ENCODE results near the gene VSTM2L. TPM values are rescaled to one million over a fixed set of nuclear protein-coding genes. Genes with fewer than 3 reads are reported as not detected.

Gene VSTM2L
- total RNA-seq, 1 donor from 2014 or later = 2.9 TPM

GRCh38 chr20:37890643-37891042 is 12.3 kb upstream of the VSTM2L start:
- Mint-ChIP-seq H3K4me1 (peaks cover 6% of the 10 kb centered on the region), H3K36me3 (no peaks in the 10 kb centered on the region), H3K4me3 (no peak overlapping the region), H3K27ac (no peak overlapping the region), H3K9me3 (no peaks in the 10 kb centered on the region), H3K27me3 (ENCODE audit: insufficient read depth, low read depth) (no peaks in the 10 kb centered on the region)
- no peak overlapping the region for H3K4me3 ChIP-seq
- no peaks in the 10 kb centered on the region for H3K4me1 ChIP-seq
- H3K27me3 ChIP-seq = no peaks in the 10 kb centered on the region
- H3K27ac ChIP-seq = no peak overlapping the region
- TF ChIP-seq, protein P1, sequence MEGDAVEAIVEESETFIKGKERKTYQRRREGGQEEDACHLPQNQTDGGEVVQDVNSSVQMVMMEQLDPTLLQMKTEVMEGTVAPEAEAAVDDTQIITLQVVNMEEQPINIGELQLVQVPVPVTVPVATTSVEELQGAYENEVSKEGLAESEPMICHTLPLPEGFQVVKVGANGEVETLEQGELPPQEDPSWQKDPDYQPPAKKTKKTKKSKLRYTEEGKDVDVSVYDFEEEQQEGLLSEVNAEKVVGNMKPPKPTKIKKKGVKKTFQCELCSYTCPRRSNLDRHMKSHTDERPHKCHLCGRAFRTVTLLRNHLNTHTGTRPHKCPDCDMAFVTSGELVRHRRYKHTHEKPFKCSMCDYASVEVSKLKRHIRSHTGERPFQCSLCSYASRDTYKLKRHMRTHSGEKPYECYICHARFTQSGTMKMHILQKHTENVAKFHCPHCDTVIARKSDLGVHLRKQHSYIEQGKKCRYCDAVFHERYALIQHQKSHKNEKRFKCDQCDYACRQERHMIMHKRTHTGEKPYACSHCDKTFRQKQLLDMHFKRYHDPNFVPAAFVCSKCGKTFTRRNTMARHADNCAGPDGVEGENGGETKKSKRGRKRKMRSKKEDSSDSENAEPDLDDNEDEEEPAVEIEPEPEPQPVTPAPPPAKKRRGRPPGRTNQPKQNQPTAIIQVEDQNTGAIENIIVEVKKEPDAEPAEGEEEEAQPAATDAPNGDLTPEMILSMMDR (IDR thresholded peaks at IDR 0.05) = no peak
- TF ChIP-seq EZH2phosphoT487 (IDR thresholded peaks at IDR 0.05) = no peak
- no peak for TF ChIP-seq EZH2 (IDR thresholded peaks at IDR 0.05)
- no peak overlapping the region for H3K9ac ChIP-seq
- peaks cover 5% of the 10 kb centered on the region for H3F3A ChIP-seq (ENCODE audit: low read depth)
- no peak overlapping the region for H3K4me2 ChIP-seq
- no peak for DNase-seq (ENCODE audit: low spot score)
- H3K79me2 ChIP-seq (ENCODE audit: low read depth) = no peaks in the 10 kb centered on the region
- no peaks in the 10 kb centered on the region for H3K9me3 ChIP-seq (ENCODE audit: low read depth)
- no peak overlapping the region for H2AFZ ChIP-seq (replicated peaks)
- H4K20me1 ChIP-seq (ENCODE audit: low read depth) = no peaks in the 10 kb centered on the region
- no peaks in the 10 kb centered on the region for H3K36me3 ChIP-seq

- no peak overlapping the region for H3K9ac ChIP-seq
- H3K36me3 ChIP-seq = no peaks in the 10 kb centered on the region
- H2AFZ ChIP-seq (replicated peaks) = no peak overlapping the region
- H4K20me1 ChIP-seq (ENCODE audit: low read depth) = no peaks in the 10 kb centered on the region
- no peak overlapping the region for H3K4me2 ChIP-seq
- H3K36me3 Mint-ChIP-seq = no peaks in the 10 kb centered on the region
- no peak overlapping the region for H3K27ac Mint-ChIP-seq
- H3K9me3 Mint-ChIP-seq = no peaks in the 10 kb centered on the region
- peaks cover 11% of the 10 kb centered on the region for H3K4me1 Mint-ChIP-seq
- DNase-seq (ENCODE audit: low spot score) = no peak
- H3K4me3 Mint-ChIP-seq = no peak overlapping the region
- H3K27me3 Mint-ChIP-seq (ENCODE audit: insufficient read depth, low read depth) = peaks cover under 1% of the 10 kb centered on the region
- no peaks in the 10 kb centered on the region for H3K27me3 ChIP-seq
- H3F3A ChIP-seq (ENCODE audit: low read depth) = peaks cover 5% of the 10 kb centered on the region
- no peak for TF ChIP-seq EZH2phosphoT487 (IDR thresholded peaks at IDR 0.05)
- no peak for TF ChIP-seq EZH2 (IDR thresholded peaks at IDR 0.05)
- TF ChIP-seq, protein P1 (IDR thresholded peaks at IDR 0.05) = no peak
- H3K27ac ChIP-seq = no peak overlapping the region
- peaks cover 2% of the 10 kb centered on the region for H3K4me1 ChIP-seq
- no peaks in the 10 kb centered on the region for H3K79me2 ChIP-seq (ENCODE audit: low read depth)
- no peak overlapping the region for H3K4me3 ChIP-seq
- H3K9me3 ChIP-seq (ENCODE audit: low read depth) = no peaks in the 10 kb centered on the region
Measured at GRCh38 chr20:37892001-37892400, 10.9 kb upstream of the VSTM2L start.

DNA sequence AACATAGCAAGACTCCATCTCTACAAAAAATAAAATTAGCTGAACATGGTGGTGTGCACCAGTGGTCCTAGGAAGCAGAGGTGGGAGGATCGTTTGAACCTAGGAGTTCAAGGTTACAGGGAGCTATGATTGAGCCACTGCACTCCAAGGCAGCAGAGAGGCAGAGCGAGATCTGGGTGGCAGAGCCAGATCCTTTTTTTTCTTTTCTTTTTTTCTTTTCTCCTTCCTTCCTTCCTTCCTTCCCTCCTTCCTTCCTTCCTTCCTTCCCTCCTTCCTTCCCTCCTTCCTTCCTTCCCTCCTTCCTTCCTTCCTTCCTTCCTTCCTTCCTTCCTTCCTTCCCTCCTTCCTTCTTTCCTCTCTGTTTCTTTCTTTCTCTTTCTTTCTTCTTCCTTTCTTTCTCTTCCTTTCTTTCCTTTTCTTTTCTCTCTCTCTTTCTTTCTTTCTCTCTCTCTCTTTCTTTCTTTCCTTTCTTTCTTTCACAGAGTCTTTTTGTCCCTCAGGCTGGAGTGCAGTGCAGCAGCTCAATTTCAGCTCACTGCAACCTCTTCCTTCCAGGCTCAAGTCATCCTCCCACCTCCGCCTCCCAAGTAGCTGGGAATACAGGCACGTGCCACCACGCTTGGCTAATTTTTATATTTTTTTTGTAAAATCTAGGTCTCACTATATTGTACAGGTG is 9.2 kb upstream of the VSTM2L start:
- Mint-ChIP-seq H3K36me3 (no peaks in the 10 kb centered on the region), H3K27ac (peak overlapping the region; percentile 67), H3K4me1 (peaks cover 19% of the 10 kb centered on the region), H3K4me3 (no peak overlapping the region), H3K27me3 (ENCODE audit: insufficient read depth, low read depth) (peaks cover 2% of the 10 kb centered on the region), H3K9me3 (no peaks in the 10 kb centered on the region)
- Histone ChIP-seq H3K27me3 (no peaks in the 10 kb centered on the region), H3K27ac (no peak overlapping the region), H3F3A (ENCODE audit: low read depth) (peaks cover 5% of the 10 kb centered on the region), H3K4me3 (no peak overlapping the region), H3K9ac (no peak overlapping the region), H2AFZ (replicated peaks) (no peak overlapping the region), H4K20me1 (ENCODE audit: low read depth) (no peaks in the 10 kb centered on the region), H3K9me3 (ENCODE audit: low read depth) (no peaks in the 10 kb centered on the region), H3K4me1 (peaks cover 4% of the 10 kb centered on the region), H3K79me2 (ENCODE audit: low read depth) (no peaks in the 10 kb centered on the region), H3K4me2 (no peak overlapping the region), H3K36me3 (no peaks in the 10 kb centered on the region)
- DNase-seq (ENCODE audit: low spot score) = no peak
- no peak for TF ChIP-seq EZH2phosphoT487 (IDR thresholded peaks at IDR 0.05)
- TF ChIP-seq, protein P1 (IDR thresholded peaks at IDR 0.05) = no peak
- TF ChIP-seq EZH2 (IDR thresholded peaks at IDR 0.05) = no peak
